Stimulated activated CD8-positive, alpha-beta memory T cell treated with anti-CD3 and anti-CD28 coated beads, Interleukin-7, amount 100 ng/mL, for 4 hours (primary cell): ENCODE results near the gene ZNF175.

Experiments used
- DNase-seq, 2 donors: peaks; one replicate each; pipeline ENCODE4 v3.0.0-alpha.2; 2020; ENCODE audit warnings: low read depth in 2 of 2

The ZNF175 gene

GRCh38 chr19:51570962-51571575 lies at the start of gene ZNF175:
Gene ZNF175, plus strand, starts transcription at chr19:51571283. Its CDS starts 2,047 bp downstream, at chr19:51573330.
- DNase-seq = peak; percentile 80 to 83

GRCh38 chr19:51521357-51521756 lies 49.7 kb upstream of the ZNF175 start:
- no peak for DNase-seq

GRCh38 chr19:51521781-51522180 lies 49.3 kb upstream of the ZNF175 start:
- no peak for DNase-seq

- no peak for DNase-seq
Measured at GRCh38 chr19:51524666-51525264, 46.3 kb upstream of the ZNF175 start.

- DNase-seq = no peak
Measured at GRCh38 chr19:51525651-51526050, 45.4 kb upstream of the ZNF175 start.

- no peak for DNase-seq
Measured at GRCh38 chr19:51529301-51529700, 41.8 kb upstream of the ZNF175 start.

GRCh38 chr19:51530616-51531015 lies 40.5 kb upstream of the ZNF175 start:
- DNase-seq = no peak

GRCh38 chr19:51531349-51532315 lies 39.5 kb upstream of the ZNF175 start, which contains the start of gene SIGLEC6:
Gene SIGLEC6, minus strand, starts transcription at chr19:51531670. Its CDS starts 22 bp downstream, at chr19:51531648.
- DNase-seq = peak in 1 of 2 donors; percentile 28

GRCh38 chr19:51535535-51535934 lies 35.5 kb upstream of the ZNF175 start:
- no peak for DNase-seq

- DNase-seq = no peak
Measured at GRCh38 chr19:51539821-51540366, 31.2 kb upstream of the ZNF175 start.

GRCh38 chr19:51541458-51542357 lies 29.4 kb upstream of the ZNF175 start:
- DNase-seq = no peak

- DNase-seq = no peak
Measured at GRCh38 chr19:51542699-51543098, 28.4 kb upstream of the ZNF175 start.

- DNase-seq = no peak
Measured at GRCh38 chr19:51544038-51544437, 27.0 kb upstream of the ZNF175 start.

GRCh38 chr19:51546107-51546649 lies 24.9 kb upstream of the ZNF175 start:
- DNase-seq = no peak

- DNase-seq = no peak
Measured at GRCh38 chr19:51546650-51547396, 24.3 kb upstream of the ZNF175 start.

- DNase-seq = no peak
Measured at GRCh38 chr19:51547397-51548212, 23.5 kb upstream of the ZNF175 start.

- no peak for DNase-seq
Measured at GRCh38 chr19:51548213-51548651, 22.9 kb upstream of the ZNF175 start.

- DNase-seq = no peak
Measured at GRCh38 chr19:51548891-51549305, 22.2 kb upstream of the ZNF175 start.
